ENCODE data around the gene PCNT. TPM values are rescaled to one million over a fixed set of nuclear protein-coding genes. Genes with fewer than 3 reads are reported as not detected.

The PCNT gene
- total RNA-seq, 1 experiment from 2014 or later, result 39.6 TPM

DNA sequence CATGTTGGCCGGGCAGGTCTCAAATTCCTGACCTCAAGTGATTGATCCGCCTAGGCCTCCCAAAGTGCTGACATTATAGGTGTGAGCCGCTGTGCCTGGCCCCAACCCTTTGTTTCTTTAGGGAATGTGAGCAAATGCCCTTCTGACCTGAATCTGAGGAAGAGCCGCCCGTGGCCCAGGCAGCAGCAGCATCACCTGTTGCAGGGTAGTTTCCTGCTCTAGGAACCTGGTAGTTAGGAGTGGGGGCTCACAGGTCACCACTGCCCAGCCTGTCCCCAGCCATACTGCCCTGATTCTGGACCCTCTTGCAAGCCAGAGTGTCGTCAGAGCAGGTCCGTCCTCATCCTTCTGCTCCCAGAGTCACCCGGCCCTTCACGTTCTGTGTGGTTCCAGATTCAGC, 24.8 kb upstream of the PCNT start:
- Histone ChIP-seq H2BK20ac (ENCODE audit: low read depth, low read length, poor library complexity, severe bottlenecking) (no peak overlapping the region), H2BK5ac (ENCODE audit: insufficient read length, low read length) (no peak overlapping the region), H2BK120ac (ENCODE audit: low read depth, low read length, poor library complexity, severe bottlenecking) (no peak overlapping the region), H3K9ac (ENCODE audit: extremely low read depth, insufficient read length, low read length) (no peak overlapping the region), H2AFZ (ENCODE audit: low read length) (no peak overlapping the region), H3K14ac (ENCODE audit: insufficient read depth, low read length) (no peak overlapping the region), H4K91ac (ENCODE audit: insufficient read length, low read depth, low read length) (no peak overlapping the region), H4K20me1 (ENCODE audit: control insufficient read depth, insufficient read depth, insufficient read length) (no peaks in the 10 kb centered on the region), H3K4ac (ENCODE audit: low read depth, low read length) (no peak overlapping the region), H4K8ac (replicated peaks; ENCODE audit: insufficient read length, low read depth, low read length) (no peak overlapping the region), H3K4me1 (ENCODE audit: insufficient read depth, low read length) (no peaks in the 10 kb centered on the region; the same call in 1 of the 2 replicates), H3K56ac (ENCODE audit: insufficient read length, low read depth, low read length) (no peak overlapping the region), H3K23me2 (ENCODE audit: insufficient read length, low read depth, low read length, poor library complexity, severe bottlenecking) (peaks cover 9% of the 10 kb centered on the region), H3K18ac (ENCODE audit: insufficient read length, low read depth, low read length) (no peak overlapping the region), H3K27ac (ENCODE audit: insufficient read length, low read depth, low read length) (no peak overlapping the region), H2BK12ac (ENCODE audit: insufficient read length, low read depth, low read length) (no peak overlapping the region), H2BK15ac (ENCODE audit: low read depth, low read length) (no peak overlapping the region), H4K5ac (ENCODE audit: insufficient read length, low read depth, low read length) (no peak overlapping the region), H3T11ph (ENCODE audit: low read length) (no peak overlapping the region), H3K23ac (ENCODE audit: insufficient read length, low read depth, low read length) (no peak overlapping the region), H3K79me1 (ENCODE audit: insufficient read depth, low read depth, low read length, poor library complexity, severe bottlenecking) (no peaks in the 10 kb centered on the region), H3K4me2 (ENCODE audit: insufficient read depth, insufficient read length, low read length) (no peak overlapping the region), H3K27me3 (ENCODE audit: insufficient read depth, low read length) (no peaks in the 10 kb centered on the region), H3K9me3 (ENCODE audit: control insufficient read depth, low read depth, low read length) (no peaks in the 10 kb centered on the region), H2AK5ac (ENCODE audit: insufficient read length, low read length) (no peak overlapping the region), H3K79me2 (ENCODE audit: insufficient read depth, low read length) (no peaks in the 10 kb centered on the region)
- no peak for DNase-seq
- WGBS (ENCODE audit: extremely low coverage, insufficient read length, low lambda C conversion rate), result no CpG with 5 or more reads among the region's 9 CpGs
- Mint-ChIP-seq H3K27ac (no peak overlapping the region), H3K4me1 (peaks cover 11 to 17% of the 10 kb centered on the region in 2 experiments), H3K36me3 (ENCODE audit: insufficient read depth in 1 of 3, low read depth in 3 of 3) (peaks cover 24 to 42% (median 39%) of the 10 kb centered on the region in 3 experiments), H3K27me3 (ENCODE audit: low read depth) (no peaks in the 10 kb centered on the region), H3K9me3 (no peaks in the 10 kb centered on the region; a peak in 2 of 5 replicates), H3K4me3 (no peak overlapping the region)
- TF ChIP-seq, protein P1, sequence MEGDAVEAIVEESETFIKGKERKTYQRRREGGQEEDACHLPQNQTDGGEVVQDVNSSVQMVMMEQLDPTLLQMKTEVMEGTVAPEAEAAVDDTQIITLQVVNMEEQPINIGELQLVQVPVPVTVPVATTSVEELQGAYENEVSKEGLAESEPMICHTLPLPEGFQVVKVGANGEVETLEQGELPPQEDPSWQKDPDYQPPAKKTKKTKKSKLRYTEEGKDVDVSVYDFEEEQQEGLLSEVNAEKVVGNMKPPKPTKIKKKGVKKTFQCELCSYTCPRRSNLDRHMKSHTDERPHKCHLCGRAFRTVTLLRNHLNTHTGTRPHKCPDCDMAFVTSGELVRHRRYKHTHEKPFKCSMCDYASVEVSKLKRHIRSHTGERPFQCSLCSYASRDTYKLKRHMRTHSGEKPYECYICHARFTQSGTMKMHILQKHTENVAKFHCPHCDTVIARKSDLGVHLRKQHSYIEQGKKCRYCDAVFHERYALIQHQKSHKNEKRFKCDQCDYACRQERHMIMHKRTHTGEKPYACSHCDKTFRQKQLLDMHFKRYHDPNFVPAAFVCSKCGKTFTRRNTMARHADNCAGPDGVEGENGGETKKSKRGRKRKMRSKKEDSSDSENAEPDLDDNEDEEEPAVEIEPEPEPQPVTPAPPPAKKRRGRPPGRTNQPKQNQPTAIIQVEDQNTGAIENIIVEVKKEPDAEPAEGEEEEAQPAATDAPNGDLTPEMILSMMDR (conservative IDR thresholded peaks at IDR 0.05), result no peak

Data from H9 (cell line).